Stomach smooth muscle (tissue), 2 donors: ENCODE data around the gene TNMD.

ENCODE experiments used
- H3K27ac ChIP-seq: one replicate; pipeline ENCODE4 v1.7.0; 2013; ENCODE audit warnings: mild to moderate bottlenecking, low read length, inconsistent platforms
- H3K27me3 ChIP-seq, 2 donors: one replicate each; pipeline ENCODE4 v1.7.0; 2013; ENCODE audit warnings: low read length in 2 of 2; ENCODE audit not compliant: insufficient read depth in 2 of 2, control insufficient read depth in 1 of 2
- H3K36me3 ChIP-seq, 2 donors: one replicate each; pipeline ENCODE4 v1.7.0; 2013; ENCODE audit warnings: low read length in 2 of 2; ENCODE audit not compliant: control insufficient read depth in 2 of 2, insufficient read depth in 2 of 2
- H3K4me1 ChIP-seq: one replicate; pipeline ENCODE4 v1.7.0; 2013; ENCODE audit warnings: low read length; ENCODE audit not compliant: control insufficient read depth, insufficient read depth
- H3K4me3 ChIP-seq, 2 donors: one replicate each; pipeline ENCODE4 v1.7.0; 2013; ENCODE audit warnings: low read length in 2 of 2
- H3K9ac ChIP-seq, 2 donors: one replicate each; pipeline ENCODE4 v1.7.0; 2013; ENCODE audit warnings: low read length in 2 of 2, mild to moderate bottlenecking in 1 of 2
- H3K9me3 ChIP-seq, 2 donors: one replicate each; pipeline ENCODE4 v1.7.0; 2013; ENCODE audit warnings: low read length in 2 of 2; ENCODE audit not compliant: control insufficient read depth in 2 of 2
- donor health status: healthy.
- donor health status: Pancreatic carcinoma.

Gene TNMD

DNA sequence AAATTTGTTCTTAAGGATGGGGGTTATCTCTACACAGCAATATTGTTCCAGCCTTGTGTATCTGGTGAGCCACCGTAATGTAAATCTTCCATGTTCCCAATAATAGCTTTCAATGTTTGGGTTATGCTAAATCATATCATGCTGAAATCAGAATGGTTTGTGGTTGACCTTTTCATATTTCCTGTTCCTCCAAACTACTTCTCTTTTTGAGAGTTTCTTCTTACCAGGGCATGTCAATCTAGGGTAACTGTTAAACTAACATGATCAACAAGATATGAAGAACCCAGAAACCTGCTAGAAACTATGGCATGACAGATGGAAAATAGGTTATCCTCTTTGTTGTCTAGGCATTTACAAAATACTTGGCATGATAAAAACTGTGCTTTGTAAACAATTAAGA is 22.0 kb downstream of the TNMD start:
- Histone ChIP-seq H3K27me3 (no peaks in the 10 kb centered on the region), H3K9me3 (no peaks in the 10 kb centered on the region), H3K4me3 (no peak overlapping the region), H3K27ac (no peak overlapping the region), H3K4me1 (no peaks in the 10 kb centered on the region), H3K36me3 (no peaks in the 10 kb centered on the region), H3K9ac (no peak overlapping the region)

DNA sequence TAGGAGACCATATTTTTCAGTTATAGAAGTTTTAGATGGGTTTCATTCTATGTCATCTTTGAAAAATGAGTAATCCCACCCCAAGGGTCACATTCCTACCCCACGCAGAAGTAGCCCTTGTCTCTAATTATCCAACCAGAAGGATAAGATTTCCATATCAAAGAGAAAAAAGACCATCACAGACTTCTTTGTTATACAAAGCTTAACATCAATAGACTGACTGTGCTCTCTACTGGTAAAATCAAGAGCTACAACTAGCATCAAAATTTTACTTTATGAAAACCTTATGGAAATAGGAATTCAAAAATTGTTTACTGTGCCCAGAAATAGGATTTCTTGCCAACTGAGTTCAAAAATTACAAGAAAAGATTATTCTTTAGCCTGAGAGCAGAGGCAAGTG is 24.9 kb downstream of the TNMD start:
- Histone ChIP-seq H3K27ac (no peak overlapping the region), H3K27me3 (no peaks in the 10 kb centered on the region), H3K36me3 (no peaks in the 10 kb centered on the region), H3K9ac (no peak overlapping the region), H3K9me3 (no peaks in the 10 kb centered on the region), H3K4me3 (no peak overlapping the region), H3K4me1 (no peaks in the 10 kb centered on the region)

DNA sequence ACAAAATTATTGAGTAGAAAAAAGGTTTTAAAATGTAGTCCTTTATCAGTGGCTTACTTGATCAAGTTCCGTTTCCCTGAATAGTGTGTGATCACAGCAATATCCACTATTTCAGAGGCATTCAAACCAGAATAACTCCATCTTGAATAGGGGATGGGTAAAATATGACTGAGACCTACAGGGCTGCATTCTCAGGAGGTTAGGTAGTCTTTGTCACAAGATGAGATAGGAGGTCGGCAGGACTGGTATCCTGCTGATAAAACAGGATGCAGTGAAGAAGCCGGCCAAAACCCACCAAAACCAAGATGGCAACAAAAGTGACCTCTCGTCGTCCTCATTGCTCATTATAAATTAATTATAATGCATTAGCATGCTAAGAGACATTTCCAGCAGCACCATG is 27.2 kb downstream of the TNMD start:
- Histone ChIP-seq H3K9me3 (no peaks in the 10 kb centered on the region), H3K4me3 (no peak overlapping the region), H3K27ac (no peak overlapping the region), H3K4me1 (no peaks in the 10 kb centered on the region), H3K9ac (no peak overlapping the region), H3K27me3 (no peaks in the 10 kb centered on the region), H3K36me3 (no peaks in the 10 kb centered on the region)

DNA sequence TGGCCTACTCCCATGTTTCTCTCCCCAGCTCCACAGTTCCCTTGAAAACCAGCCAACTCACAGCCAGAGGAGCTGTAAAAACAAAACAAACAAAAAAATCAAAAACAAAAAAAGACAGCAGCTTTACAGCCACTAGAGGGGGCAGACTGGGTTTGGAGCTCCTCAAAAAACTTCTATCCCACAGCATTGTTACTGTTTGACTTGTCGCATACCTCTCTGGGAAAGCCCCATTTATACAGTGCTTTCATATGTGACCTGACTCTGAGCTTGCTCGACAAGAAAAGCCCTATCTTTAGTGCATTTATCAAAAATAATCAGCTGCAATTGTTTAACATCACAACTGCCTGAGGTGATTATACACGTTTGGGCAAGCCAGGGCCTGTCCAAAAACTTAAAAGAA is 30.3 kb downstream of the TNMD start:
- Histone ChIP-seq H3K4me3 (no peak overlapping the region), H3K36me3 (no peaks in the 10 kb centered on the region), H3K9me3 (no peaks in the 10 kb centered on the region), H3K27ac (no peak overlapping the region), H3K27me3 (no peaks in the 10 kb centered on the region), H3K9ac (no peak overlapping the region), H3K4me1 (no peaks in the 10 kb centered on the region)

DNA sequence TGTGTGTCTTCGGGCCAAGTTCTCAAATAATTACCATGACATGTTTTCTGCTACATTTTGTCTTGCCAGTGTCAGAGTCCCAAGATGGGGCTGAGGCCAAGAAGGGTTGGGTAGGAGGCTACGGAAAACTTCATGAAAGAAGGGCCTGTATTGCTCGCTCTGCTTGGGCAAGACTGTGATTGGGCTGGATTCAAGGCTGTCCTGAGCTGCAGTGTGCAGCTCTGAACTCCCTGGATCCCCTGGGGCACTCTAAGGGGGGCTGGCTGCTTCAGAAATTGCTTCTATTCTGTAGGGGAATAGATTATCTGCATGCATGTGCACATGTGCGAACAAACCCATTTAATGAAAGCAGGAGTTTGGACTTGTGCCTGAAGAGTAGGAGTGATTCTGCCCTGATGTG is 38.3 kb downstream of the TNMD start:
- no peak overlapping the region for H3K9ac ChIP-seq
- no peaks in the 10 kb centered on the region for H3K36me3 ChIP-seq
- no peaks in the 10 kb centered on the region for H3K27me3 ChIP-seq
- H3K9me3 ChIP-seq, result no peaks in the 10 kb centered on the region
- H3K4me1 ChIP-seq, result no peaks in the 10 kb centered on the region
- H3K27ac ChIP-seq, result no peak overlapping the region
- no peak overlapping the region for H3K4me3 ChIP-seq

DNA sequence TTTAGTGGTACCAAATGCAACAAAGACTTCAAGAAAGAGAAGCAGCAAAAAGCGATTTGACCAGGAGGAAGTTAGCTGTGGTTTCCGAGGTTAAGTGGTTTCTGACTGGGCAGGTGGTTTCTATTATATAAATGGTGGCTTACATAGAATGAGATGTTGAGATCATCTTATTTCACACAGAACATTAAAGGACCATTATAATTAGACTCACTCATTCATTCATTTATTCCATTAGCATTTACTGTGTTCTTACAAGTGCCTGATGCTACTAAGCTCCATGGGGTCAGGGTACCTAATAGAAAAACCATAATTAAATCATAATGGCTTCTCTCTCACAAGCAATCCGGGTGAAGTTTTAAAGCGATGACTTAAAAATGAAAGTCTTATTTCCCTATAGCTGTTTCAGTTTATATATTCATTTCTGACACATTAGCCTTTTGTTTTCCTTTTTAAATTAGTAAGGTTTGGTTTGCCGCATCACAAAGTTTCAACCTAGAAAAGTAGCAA is 41.3 kb downstream of the TNMD start:
- Histone ChIP-seq H3K27ac (no peak overlapping the region), H3K27me3 (peaks cover 0 to 3% of the 10 kb centered on the region in 2 donors), H3K36me3 (no peaks in the 10 kb centered on the region)

DNA sequence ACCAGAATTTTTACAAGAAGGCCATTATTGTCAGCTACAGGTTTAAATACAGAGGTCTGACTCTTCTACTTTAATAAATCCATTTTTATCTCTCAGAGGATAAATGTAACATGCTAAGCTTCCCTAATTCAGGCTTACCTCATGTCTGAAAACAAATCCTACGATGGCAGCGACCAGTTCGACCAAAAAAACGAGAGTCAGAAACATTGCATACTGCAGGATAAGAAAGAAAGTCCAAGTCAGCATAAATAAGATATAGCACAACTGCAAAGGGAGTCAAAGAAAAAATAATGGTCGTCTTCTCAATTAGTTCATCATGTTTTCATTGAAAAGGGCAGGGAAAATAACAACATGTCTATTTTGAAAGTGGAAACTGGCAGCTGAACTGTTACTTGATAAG is 50.3 kb downstream of the TNMD start:
- no peaks in the 10 kb centered on the region for H3K9me3 ChIP-seq
- H3K9ac ChIP-seq, result no peak overlapping the region
- H3K4me1 ChIP-seq, result no peaks in the 10 kb centered on the region
- H3K27ac ChIP-seq, result no peak overlapping the region
- no peak overlapping the region for H3K4me3 ChIP-seq
- no peaks in the 10 kb centered on the region for H3K36me3 ChIP-seq
- peaks cover 0 to 9% of the 10 kb centered on the region in 2 donors for H3K27me3 ChIP-seq

More for the DNA sequence above, 41.3 kb downstream of the TNMD start:
- no peaks in the 10 kb centered on the region for H3K4me1 ChIP-seq
- H3K9ac ChIP-seq, result no peak overlapping the region
- no peak overlapping the region for H3K4me3 ChIP-seq
- no peaks in the 10 kb centered on the region for H3K9me3 ChIP-seq

DNA sequence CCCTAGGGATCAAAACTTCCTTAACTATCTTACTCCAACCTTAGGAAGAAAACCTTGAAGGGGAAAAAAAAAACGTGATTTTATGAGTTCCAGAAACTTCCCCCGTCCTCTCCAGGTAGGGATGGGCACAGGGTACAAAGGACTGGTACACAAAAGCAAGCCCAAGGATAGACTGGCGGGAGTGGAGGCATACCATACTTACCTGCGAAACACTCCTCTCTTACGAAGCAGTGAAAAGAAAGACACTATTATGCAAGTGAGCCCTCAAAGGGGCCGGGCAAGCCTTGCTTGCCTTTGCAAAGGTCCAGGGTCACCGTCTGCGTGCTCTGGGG is 51.2 kb downstream of the TNMD start:
- H3K27me3 ChIP-seq, result peaks cover 0 to 6% of the 10 kb centered on the region in 2 donors
- H3K9ac ChIP-seq, result peak overlapping the region; percentile 59 to 69
- no peaks in the 10 kb centered on the region for H3K4me1 ChIP-seq
- no peaks in the 10 kb centered on the region for H3K9me3 ChIP-seq
- no peaks in the 10 kb centered on the region for H3K36me3 ChIP-seq
- peak overlapping the region; percentile 69 to 73 for H3K4me3 ChIP-seq
- H3K27ac ChIP-seq, result peak overlapping the region; percentile 18

DNA sequence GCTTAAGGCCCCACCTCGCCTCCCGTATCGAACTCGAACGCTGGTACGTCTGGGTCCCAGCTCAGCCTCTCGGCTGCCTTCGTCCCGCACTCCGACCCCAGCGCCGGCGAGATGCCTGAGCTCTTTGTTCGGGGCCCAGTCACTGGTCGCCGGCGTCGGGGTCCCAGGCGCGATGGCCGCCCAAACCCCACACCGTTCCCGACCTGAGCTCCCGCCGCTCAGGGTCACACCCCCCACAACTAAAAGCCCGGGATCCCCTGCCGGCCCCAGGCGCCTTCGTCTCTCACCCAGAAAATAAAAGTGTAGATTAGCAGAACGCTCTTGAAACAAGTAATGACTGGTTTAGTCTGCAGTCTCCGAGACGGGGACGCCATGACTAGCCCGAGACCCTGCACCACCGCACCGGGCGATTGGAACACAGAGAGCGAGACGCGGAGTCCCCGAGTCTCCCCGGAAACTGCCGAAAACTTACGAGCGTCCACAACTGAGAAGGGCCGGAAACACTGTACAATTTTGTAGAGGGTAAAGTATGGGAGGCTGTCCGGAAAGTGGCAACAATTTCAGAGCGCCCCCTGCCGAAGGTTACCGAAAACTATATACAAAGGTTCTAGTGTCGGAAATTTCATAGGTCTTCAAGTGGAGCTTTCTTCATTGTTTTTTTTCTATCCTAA is 51.7 kb downstream of the TNMD start, which contains the start of gene TSPAN6:
Gene TSPAN6 (minus strand): TSS at position 486 of the 671 bp plus-strand sequence. CDS start 112 bp downstream, at position 374.
- Histone ChIP-seq H3K27me3 (peaks cover 0 to 6% of the 10 kb centered on the region in 2 donors), H3K36me3 (no peaks in the 10 kb centered on the region), H3K4me3 (peak within 1 kb of the TSS; percentile 69 to 73), H3K9me3 (no peaks in the 10 kb centered on the region), H3K27ac (peak within 1 kb of the TSS; percentile 18), H3K9ac (peak within 1 kb of the TSS; percentile 59 to 69), H3K4me1 (no peaks in the 10 kb centered on the region)

DNA sequence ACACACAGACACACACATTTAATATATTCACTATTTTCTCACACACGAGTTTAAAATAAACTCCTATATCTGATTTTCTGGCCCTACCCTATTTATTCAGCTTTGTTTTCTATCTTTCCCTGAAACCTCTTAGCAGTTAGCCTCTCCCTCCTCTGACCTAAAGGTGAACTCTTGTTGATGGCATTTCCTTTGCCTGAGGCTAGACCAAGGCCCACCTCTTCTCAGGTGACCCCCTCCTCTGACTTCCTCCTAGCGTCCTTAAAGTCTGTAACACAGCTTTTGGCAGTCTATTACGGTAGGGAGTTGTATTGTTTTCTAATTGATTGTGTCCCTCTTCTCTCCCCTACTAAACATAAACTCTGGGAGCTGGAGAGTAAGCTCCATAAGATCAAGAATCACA is 57.6 kb downstream of the TNMD start:
- Histone ChIP-seq H3K9me3 (no peaks in the 10 kb centered on the region), H3K36me3 (no peaks in the 10 kb centered on the region), H3K4me1 (no peaks in the 10 kb centered on the region), H3K27ac (no peak overlapping the region), H3K27me3 (peaks cover 0 to 10% of the 10 kb centered on the region in 2 donors), H3K9ac (no peak overlapping the region), H3K4me3 (no peak overlapping the region)

DNA sequence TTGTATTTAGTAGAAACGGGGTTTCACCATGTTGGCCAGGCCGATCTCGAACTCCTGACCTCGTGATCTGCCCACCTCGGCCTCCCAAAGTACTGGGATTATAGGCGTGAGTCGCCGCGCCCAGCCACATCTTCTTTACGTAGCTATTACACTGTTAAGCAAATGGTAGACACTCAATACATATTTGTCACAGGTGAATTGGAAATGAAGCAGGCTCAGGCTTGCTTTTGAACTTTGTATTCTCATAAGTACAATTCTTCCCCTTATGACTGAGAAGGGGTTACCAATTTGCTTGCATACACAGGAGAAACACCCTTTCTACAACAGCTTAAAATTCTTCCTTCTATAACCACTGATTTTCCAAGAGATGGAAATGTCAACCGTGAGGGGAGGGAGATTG is 58.5 kb downstream of the TNMD start:
- H3K27me3 ChIP-seq, result peaks cover 0 to 10% of the 10 kb centered on the region in 2 donors
- H3K9ac ChIP-seq, result no peak overlapping the region
- H3K4me3 ChIP-seq, result no peak overlapping the region
- no peaks in the 10 kb centered on the region for H3K4me1 ChIP-seq
- H3K27ac ChIP-seq, result no peak overlapping the region
- no peaks in the 10 kb centered on the region for H3K9me3 ChIP-seq
- no peaks in the 10 kb centered on the region for H3K36me3 ChIP-seq
